Fibroblast of pulmonary artery (primary cell): ENCODE data around the gene TMEM260.

Experiments used
- DNase-seq: peaks from one replicate; pipeline ENCODE4 v3.0.0-alpha.2; 2010; ENCODE audit warnings: low read depth
- H3K4me3 ChIP-seq: replicated peaks from 2 replicates; pipeline ENCODE4 v1.5.1; 2011; ENCODE audit warnings: low read depth, mild to moderate bottlenecking, control low read depth, low read length, moderate library complexity
- CTCF ChIP-seq: IDR thresholded peaks from 2 replicates; pipeline ENCODE4 v1.5.1; 2011; ENCODE audit warnings: mild to moderate bottlenecking, control low read depth, low read length, inconsistent platforms; ENCODE audit errors: missing control alignments

The TMEM260 gene

GRCh38 chr14:56579345-56580220 is at the start of gene TMEM260:
TMEM260 (plus strand) TSS chr14:56579798; CDS start chr14:56579915, 117 bp downstream.
- H3K4me3 ChIP-seq: peak within 1 kb of the TSS; percentile 81
- peak; percentile 90 for DNase-seq
- peak; percentile 91 for TF ChIP-seq CTCF

GRCh38 chr14:56532546-56532945 is 47.1 kb upstream of the TMEM260 start:
- H3K4me3 ChIP-seq: no peak overlapping the region
- DNase-seq: no peak
- TF ChIP-seq CTCF: no peak

DNA sequence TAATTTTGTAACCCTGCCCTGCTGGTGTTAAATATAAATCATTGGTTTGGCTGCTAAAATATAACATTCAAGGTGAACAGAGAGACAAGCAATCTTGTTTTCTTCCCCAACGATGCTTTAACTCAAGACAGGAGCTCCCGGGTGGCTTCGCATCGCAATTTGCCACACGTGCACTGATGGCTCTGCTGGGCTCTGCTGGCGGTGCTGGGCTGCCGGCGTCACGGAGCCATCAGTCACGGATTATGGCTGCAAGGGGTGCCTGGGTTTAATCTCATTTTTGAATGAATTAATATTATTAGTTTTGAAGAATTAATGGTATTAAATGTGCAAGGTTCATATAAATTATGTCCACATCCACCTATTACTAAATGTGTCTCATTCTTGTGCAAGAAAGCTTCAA is 44.9 kb upstream of the TMEM260 start:
- TF ChIP-seq CTCF: no peak
- no peak overlapping the region for H3K4me3 ChIP-seq
- no peak for DNase-seq

DNA sequence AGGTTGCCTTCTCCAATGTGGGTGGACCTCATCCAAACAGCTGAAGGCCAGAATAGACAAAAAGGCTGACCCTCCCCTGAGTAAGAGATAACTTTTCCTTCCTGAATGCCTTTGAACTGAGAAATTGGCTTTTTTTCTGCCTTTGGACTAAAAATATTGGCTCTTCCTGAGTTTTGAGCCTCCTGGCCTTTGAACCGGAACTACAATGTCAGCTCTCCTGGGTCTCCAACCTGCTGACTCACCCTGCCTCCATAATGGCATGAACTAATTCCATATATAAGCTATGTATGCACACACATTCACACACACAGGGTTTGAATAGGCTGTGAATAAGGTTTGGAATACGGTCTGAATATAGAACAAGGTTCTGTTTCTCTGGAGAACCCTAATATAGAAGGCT is 39.7 kb upstream of the TMEM260 start:
- no peak for DNase-seq
- no peak for TF ChIP-seq CTCF

DNA sequence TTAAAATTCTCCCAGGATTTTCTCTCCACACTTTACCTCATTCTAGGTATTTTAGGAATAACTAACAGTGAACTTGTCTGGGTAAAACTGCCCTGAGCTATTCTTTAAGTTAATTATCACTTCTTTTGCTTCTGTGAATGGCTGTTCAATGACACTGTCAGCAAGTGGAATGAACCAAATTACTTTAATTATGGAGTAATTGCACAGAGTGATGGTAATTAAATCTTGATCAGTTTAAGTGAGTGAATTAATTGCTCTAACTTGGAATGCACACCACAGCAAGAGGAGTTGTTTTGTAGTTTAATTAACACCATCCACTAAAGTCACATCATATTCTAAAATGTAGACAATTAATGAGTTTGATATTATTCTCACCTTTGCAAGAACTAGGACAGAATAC is 36.2 kb upstream of the TMEM260 start:
- H3K4me3 ChIP-seq: no peak overlapping the region
- no peak for TF ChIP-seq CTCF
- DNase-seq: no peak

More for the DNA sequence above, 39.7 kb upstream of the TMEM260 start:
- H3K4me3 ChIP-seq: no peak overlapping the region

DNA sequence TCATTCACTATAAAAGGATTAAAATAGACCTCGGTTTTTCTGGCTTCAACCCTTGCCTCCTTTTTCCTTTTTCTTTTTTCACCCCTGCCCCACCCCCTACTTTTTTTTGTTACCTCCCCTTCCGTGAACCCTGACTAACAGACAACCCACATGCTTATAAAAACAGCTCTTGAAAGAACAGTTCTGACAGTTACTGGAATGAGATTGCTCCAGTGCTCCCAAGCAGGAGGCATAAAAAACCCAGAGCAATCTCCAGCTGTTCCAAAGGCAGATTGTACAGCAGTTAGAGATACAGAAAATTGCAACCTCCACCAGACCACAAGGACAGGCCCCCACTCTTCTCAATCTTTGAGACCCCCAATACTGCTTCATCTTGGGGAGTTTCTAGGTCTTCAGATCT is 29.9 kb upstream of the TMEM260 start:
- no peak for DNase-seq
- no peak overlapping the region for H3K4me3 ChIP-seq
- TF ChIP-seq CTCF: no peak

DNA sequence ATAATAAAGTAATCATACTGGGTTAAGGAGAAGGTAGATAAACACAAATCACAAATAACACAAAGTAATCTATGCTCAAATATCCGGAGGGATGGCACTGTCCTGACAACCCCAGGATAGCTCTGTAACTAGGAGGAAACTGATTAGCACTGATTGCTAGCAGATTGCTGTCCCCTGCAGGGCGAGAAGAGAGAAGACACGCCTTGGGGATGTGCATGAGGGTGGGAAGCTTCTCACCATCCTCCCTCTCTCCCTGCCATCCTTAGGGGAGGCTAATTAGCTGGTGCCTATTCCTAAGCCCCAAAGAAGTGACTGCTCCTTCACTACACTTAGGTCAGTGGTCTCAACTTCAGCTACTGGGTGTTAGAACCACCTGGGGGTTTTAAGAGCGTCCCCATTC is 27.0 kb upstream of the TMEM260 start:
- no peak overlapping the region for H3K4me3 ChIP-seq
- DNase-seq: no peak
- no peak for TF ChIP-seq CTCF
